Daoy (cell line): Measurements from ENCODE around the gene ASGR1. TPM values are rescaled to one million over a fixed set of nuclear protein-coding genes. Genes with fewer than 3 reads are reported as not detected.

Experiments
- DNase-seq: peaks from one replicate; pipeline ENCODE4 v3.0.0-alpha.2; 2015; ENCODE audit warnings: low read depth
- total RNA-seq: library from RNA; depleted of rRNA; stranded (reverse); fragments of >200 nt; shearing (Covaris generic); gene quantifications from 2 replicates; pipeline ENCODE4 v1.2.3, GENCODE V29; 2014; rRNA removed

Gene ASGR1
- 0.29 and 1.2 TPM in 2 replicates for total RNA-seq

- DNase-seq = no peak
Observed at GRCh38 chr17:7179317-7180254, at the start of gene ASGR1. ASGR1 (minus strand) TSS chr17:7179370; CDS start chr17:7178563, 807 bp downstream.

GRCh38 chr17:7228920-7229319 is 49.8 kb upstream of the ASGR1 start:
- DNase-seq = no peak

GRCh38 chr17:7226721-7227710 is 47.8 kb upstream of the ASGR1 start:
- DNase-seq = no peak

GRCh38 chr17:7225711-7226331 is 46.7 kb upstream of the ASGR1 start:
- no peak for DNase-seq

- no peak for DNase-seq
Observed at GRCh38 chr17:7224661-7225111, 45.5 kb upstream of the ASGR1 start.

- DNase-seq = no peak
Observed at GRCh38 chr17:7224110-7224509, 44.9 kb upstream of the ASGR1 start.

GRCh38 chr17:7223375-7223774 is 44.2 kb upstream of the ASGR1 start:
- DNase-seq = no peak

- no peak for DNase-seq
Observed at GRCh38 chr17:7222972-7223292, 43.8 kb upstream of the ASGR1 start.

- DNase-seq = no peak
Observed at GRCh38 chr17:7222093-7222971, 43.2 kb upstream of the ASGR1 start.

GRCh38 chr17:7221278-7222092 is 42.3 kb upstream of the ASGR1 start:
- no peak for DNase-seq

- DNase-seq = peak; percentile 71
Observed at GRCh38 chr17:7220593-7221277, 41.6 kb upstream of the ASGR1 start.

- peak; percentile 95 for DNase-seq
Observed at GRCh38 chr17:7219812-7220592, 40.8 kb upstream of the ASGR1 start, which contains the start of the genes ACADVL and DLG4. ACADVL (plus strand) TSS chr17:7219938; CDS start chr17:7219985, 47 bp downstream. DLG4 (minus strand) TSS chr17:7219836.

- no peak for DNase-seq
Observed at GRCh38 chr17:7219229-7219811, 40.1 kb upstream of the ASGR1 start.

- DNase-seq = no peak
Observed at GRCh38 chr17:7218758-7219157, 39.6 kb upstream of the ASGR1 start.

- DNase-seq = no peak
Observed at GRCh38 chr17:7218166-7218565, 39.0 kb upstream of the ASGR1 start.

- peak; percentile 61 for DNase-seq
Observed at GRCh38 chr17:7217113-7217987, 38.2 kb upstream of the ASGR1 start.
